Measurements from ENCODE around the gene ACTL10. TPM values are rescaled to one million over a fixed set of nuclear protein-coding genes. Genes with fewer than 3 reads are reported as not detected.

The ACTL10 gene
- polyA plus RNA-seq, 12 donors: 0.12 to 0.36 (median 0.28) TPM; not detected in 2

- DNase-seq: peak; percentile 75
Observed at GRCh38 chr20:33663161-33664084, 3.3 kb upstream of the ACTL10 start.

GRCh38 chr20:33664085-33664761, 2.5 kb upstream of the ACTL10 start:
- no peak for DNase-seq

GRCh38 chr20:33664762-33665144, 2.0 kb upstream of the ACTL10 start:
- DNase-seq: no peak

- DNase-seq: no peak
Observed at GRCh38 chr20:33667245-33667675, 517 bp downstream of the ACTL10 start.

- DNase-seq: peak; percentile 75
Observed at GRCh38 chr20:33667676-33668465, 1.1 kb downstream of the ACTL10 start.

GRCh38 chr20:33668466-33669155, 1.9 kb downstream of the ACTL10 start:
- no peak for DNase-seq

GRCh38 chr20:33669224-33669623, 2.5 kb downstream of the ACTL10 start:
- no peak for DNase-seq

GRCh38 chr20:33669873-33670640, 3.3 kb downstream of the ACTL10 start:
- DNase-seq: no peak

GRCh38 chr20:33670715-33671499, 4.2 kb downstream of the ACTL10 start:
- DNase-seq: no peak

- no peak for DNase-seq
Observed at GRCh38 chr20:33671573-33672288, 5.0 kb downstream of the ACTL10 start.

GRCh38 chr20:33672426-33673113, 5.8 kb downstream of the ACTL10 start:
- DNase-seq: no peak

- DNase-seq: no peak
Observed at GRCh38 chr20:33673114-33673409, 6.3 kb downstream of the ACTL10 start.

- DNase-seq: no peak
Observed at GRCh38 chr20:33673410-33674293, 6.9 kb downstream of the ACTL10 start.

GRCh38 chr20:33674294-33675135, 7.8 kb downstream of the ACTL10 start, which contains the start of gene NECAB3:
NECAB3 (minus strand) TSS chr20:33674428; CDS start chr20:33674352, 76 bp downstream.
- peak; percentile 82 for DNase-seq

- peak; percentile 42 for DNase-seq
Observed at GRCh38 chr20:33675136-33675959, 8.6 kb downstream of the ACTL10 start.

- no peak for DNase-seq
Observed at GRCh38 chr20:33676121-33676520, 9.4 kb downstream of the ACTL10 start.
